HG03280 (cell line): ENCODE data around the gene ARHGAP26.

Source experiments
- ATAC-seq: cut with Tn5 transposase; IDR thresholded peaks from one replicate; pipeline ENCODE4 v1.9.1; 2021; ENCODE audit warnings: mild to moderate bottlenecking, moderate library complexity; ENCODE audit not compliant: unreplicated experiment

ARHGAP26 gene

GRCh38 chr5:143208365-143208641, 438.1 kb downstream of the ARHGAP26 start:
- no peak for ATAC-seq

- no peak for ATAC-seq
These were observed 438.8 kb downstream of the ARHGAP26 start for GRCh38 chr5:143208781-143209510.

GRCh38 chr5:143209881-143210395, 439.8 kb downstream of the ARHGAP26 start:
- no peak for ATAC-seq

GRCh38 chr5:143210576-143210975, 440.4 kb downstream of the ARHGAP26 start:
- ATAC-seq, result no peak

GRCh38 chr5:143212261-143212660, 442.1 kb downstream of the ARHGAP26 start:
- no peak for ATAC-seq

- no peak for ATAC-seq
These were observed 443.2 kb downstream of the ARHGAP26 start for GRCh38 chr5:143213231-143213850.

GRCh38 chr5:143213851-143214363, 443.7 kb downstream of the ARHGAP26 start:
- ATAC-seq, result peak; percentile 47

- ATAC-seq, result no peak
These were observed 444.3 kb downstream of the ARHGAP26 start for GRCh38 chr5:143214458-143214857.

- no peak for ATAC-seq
These were observed 444.7 kb downstream of the ARHGAP26 start for GRCh38 chr5:143214890-143215289.

- ATAC-seq, result no peak
These were observed 445.5 kb downstream of the ARHGAP26 start for GRCh38 chr5:143215690-143216089.

GRCh38 chr5:143216211-143216610, 446.0 kb downstream of the ARHGAP26 start:
- ATAC-seq, result no peak

GRCh38 chr5:143217065-143217803, 447.1 kb downstream of the ARHGAP26 start:
- no peak for ATAC-seq

GRCh38 chr5:143217804-143218160, 447.6 kb downstream of the ARHGAP26 start:
- ATAC-seq, result no peak

- ATAC-seq, result no peak
These were observed 448.5 kb downstream of the ARHGAP26 start for GRCh38 chr5:143218517-143219170.

- ATAC-seq, result no peak
These were observed 449.5 kb downstream of the ARHGAP26 start for GRCh38 chr5:143219696-143220095.

GRCh38 chr5:143220748-143221251, 450.6 kb downstream of the ARHGAP26 start:
- ATAC-seq, result no peak

- ATAC-seq, result peak; percentile 60
These were observed 452.4 kb downstream of the ARHGAP26 start for GRCh38 chr5:143222287-143223231.

GRCh38 chr5:143224672-143225071, 454.5 kb downstream of the ARHGAP26 start:
- no peak for ATAC-seq

GRCh38 chr5:143225511-143225910, 455.3 kb downstream of the ARHGAP26 start:
- no peak for ATAC-seq

- ATAC-seq, result no peak
These were observed 456.2 kb downstream of the ARHGAP26 start for GRCh38 chr5:143226361-143226760.
